C4-2B (cell line): Measurements from ENCODE around the gene NPFF.

Experiments
- ZFX ChIP-seq: fragments of 450-650 bp; IDR thresholded peaks from 2 replicates; pipeline ENCODE4 v1.6.1; 2017
- TF ChIP-seq, protein P1 (sequence below): fragments of 450-650 bp; conservative IDR thresholded peaks from 2 replicates; pipeline ENCODE4 v1.5.1; 2017; ENCODE audit warnings: mild to moderate bottlenecking

DNA sequence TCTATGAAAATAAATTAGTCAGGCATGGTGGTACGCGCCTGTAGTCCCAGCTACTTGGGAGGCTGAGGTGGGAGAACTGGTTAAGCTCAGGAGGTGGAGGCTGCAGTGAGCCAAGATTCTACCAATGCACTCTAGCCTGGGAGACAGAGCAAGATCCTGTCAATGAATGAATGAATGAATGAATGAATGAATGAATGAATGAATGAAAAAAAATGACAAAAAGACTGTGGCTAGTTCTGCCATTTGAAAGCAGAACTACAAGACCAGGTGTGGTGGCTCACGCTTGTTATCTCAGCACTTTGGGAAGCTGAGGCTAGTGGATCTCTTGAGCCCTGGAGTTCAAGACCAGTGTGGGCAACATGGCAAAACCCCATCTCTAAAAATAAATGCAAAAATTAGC is 32.2 kb upstream of the NPFF start:
- TF ChIP-seq, protein P1, sequence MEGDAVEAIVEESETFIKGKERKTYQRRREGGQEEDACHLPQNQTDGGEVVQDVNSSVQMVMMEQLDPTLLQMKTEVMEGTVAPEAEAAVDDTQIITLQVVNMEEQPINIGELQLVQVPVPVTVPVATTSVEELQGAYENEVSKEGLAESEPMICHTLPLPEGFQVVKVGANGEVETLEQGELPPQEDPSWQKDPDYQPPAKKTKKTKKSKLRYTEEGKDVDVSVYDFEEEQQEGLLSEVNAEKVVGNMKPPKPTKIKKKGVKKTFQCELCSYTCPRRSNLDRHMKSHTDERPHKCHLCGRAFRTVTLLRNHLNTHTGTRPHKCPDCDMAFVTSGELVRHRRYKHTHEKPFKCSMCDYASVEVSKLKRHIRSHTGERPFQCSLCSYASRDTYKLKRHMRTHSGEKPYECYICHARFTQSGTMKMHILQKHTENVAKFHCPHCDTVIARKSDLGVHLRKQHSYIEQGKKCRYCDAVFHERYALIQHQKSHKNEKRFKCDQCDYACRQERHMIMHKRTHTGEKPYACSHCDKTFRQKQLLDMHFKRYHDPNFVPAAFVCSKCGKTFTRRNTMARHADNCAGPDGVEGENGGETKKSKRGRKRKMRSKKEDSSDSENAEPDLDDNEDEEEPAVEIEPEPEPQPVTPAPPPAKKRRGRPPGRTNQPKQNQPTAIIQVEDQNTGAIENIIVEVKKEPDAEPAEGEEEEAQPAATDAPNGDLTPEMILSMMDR: no peak
- no peak for TF ChIP-seq ZFX
